SK-N-SH (cell line): ENCODE measurements around the gene GPR22.
A peak's percentile ranks its signal among the peaks of the same experiment; 100 is the strongest.

ENCODE experiments used
- EP300 ChIP-seq, 2 experiments: IDR thresholded peaks; 2 replicates each; pipeline versions ENCODE4 v1.4.0 to v1.6.1; 2012; ENCODE audit warnings: borderline replicate concordance in 1 of 2, low read depth in 1 of 2, low read length in 1 of 2
- RAD21 ChIP-seq: IDR thresholded peaks from 2 replicates; pipeline ENCODE4 v1.6.1; 2012; ENCODE audit warnings: mild to moderate bottlenecking, low read length
- TEAD4 ChIP-seq: IDR thresholded peaks from 2 replicates; pipeline ENCODE4 v1.4.0; 2012; ENCODE audit warnings: mild to moderate bottlenecking, borderline replicate concordance; ENCODE audit not compliant: insufficient read depth
- YY1 ChIP-seq: IDR thresholded peaks from 2 replicates; pipeline ENCODE4 v1.4.0; 2012; ENCODE audit warnings: low read depth, mild to moderate bottlenecking
- TF ChIP-seq, protein P1 (sequence below): fragments of 200-600 bp; sonication (generic); IDR thresholded peaks from 2 replicates; pipeline ENCODE4 v1.6.1; 2017; ENCODE audit warnings: antibody characterized with exemption, mild to moderate bottlenecking, moderate library complexity
- TF ChIP-seq, protein P2 (sequence below): IDR thresholded peaks from 2 replicates; pipeline ENCODE4 v1.4.0; 2012; ENCODE audit warnings: low read depth, borderline replicate concordance

DNA sequence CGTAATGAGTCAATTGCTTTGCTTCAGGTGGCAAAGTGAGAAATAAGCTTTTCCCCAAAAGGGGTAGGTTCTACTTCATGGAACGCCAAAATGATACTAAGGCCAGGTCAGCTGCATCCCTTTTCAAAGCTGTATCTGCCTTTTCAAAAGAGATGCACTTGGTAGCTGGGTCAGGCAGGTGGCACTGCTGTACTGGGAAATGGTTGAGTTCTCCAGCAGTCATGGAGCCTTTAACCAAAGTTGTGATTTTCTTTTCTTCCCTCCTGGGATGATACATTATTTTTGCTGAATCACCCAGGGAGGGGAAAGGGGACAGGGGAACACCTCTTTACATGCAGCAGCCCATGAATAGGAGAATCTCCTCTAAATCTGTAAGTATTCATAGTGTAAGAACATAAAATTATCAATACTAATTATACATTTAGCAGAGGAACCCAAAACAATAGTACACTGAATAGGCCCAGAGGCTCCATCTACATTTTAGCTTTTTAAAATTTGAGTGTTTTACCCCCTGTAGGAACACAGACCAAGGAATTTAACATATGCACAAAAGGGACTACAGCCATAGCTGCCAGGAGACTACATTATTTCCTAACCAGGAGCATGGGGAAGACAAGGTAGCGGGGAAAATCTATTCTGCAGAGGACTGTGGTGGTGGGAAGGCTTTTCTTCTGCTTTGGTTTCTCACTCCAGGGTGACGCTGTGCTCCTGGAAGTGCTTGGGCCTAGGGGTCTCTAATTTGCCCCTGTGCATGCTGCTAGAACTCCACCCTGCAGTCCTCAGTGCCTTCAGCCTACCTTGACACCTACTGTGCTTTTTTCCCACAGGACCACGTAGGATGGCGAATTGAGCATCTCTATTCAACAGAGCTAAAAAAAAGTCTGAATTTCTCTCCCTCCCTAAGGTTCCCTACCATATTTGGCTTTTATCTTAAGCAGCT lies 6.4 kb upstream of the GPR22 start:
- TF ChIP-seq, protein P1, sequence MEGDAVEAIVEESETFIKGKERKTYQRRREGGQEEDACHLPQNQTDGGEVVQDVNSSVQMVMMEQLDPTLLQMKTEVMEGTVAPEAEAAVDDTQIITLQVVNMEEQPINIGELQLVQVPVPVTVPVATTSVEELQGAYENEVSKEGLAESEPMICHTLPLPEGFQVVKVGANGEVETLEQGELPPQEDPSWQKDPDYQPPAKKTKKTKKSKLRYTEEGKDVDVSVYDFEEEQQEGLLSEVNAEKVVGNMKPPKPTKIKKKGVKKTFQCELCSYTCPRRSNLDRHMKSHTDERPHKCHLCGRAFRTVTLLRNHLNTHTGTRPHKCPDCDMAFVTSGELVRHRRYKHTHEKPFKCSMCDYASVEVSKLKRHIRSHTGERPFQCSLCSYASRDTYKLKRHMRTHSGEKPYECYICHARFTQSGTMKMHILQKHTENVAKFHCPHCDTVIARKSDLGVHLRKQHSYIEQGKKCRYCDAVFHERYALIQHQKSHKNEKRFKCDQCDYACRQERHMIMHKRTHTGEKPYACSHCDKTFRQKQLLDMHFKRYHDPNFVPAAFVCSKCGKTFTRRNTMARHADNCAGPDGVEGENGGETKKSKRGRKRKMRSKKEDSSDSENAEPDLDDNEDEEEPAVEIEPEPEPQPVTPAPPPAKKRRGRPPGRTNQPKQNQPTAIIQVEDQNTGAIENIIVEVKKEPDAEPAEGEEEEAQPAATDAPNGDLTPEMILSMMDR: peak; percentile 96
- TF ChIP-seq EP300 (IDR thresholded peaks at IDR 0.05; ENCODE audit: borderline replicate concordance in 1 of 2, low read depth in 1 of 2, low read length in 1 of 2) (no peak), TEAD4 (no peak), YY1 (no peak; the same call in 1 of the 2 replicates), RAD21 (peak; percentile 100)
- TF ChIP-seq, protein P2, sequence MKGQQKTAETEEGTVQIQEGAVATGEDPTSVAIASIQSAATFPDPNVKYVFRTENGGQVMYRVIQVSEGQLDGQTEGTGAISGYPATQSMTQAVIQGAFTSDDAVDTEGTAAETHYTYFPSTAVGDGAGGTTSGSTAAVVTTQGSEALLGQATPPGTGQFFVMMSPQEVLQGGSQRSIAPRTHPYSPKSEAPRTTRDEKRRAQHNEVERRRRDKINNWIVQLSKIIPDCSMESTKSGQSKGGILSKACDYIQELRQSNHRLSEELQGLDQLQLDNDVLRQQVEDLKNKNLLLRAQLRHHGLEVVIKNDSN: no peak
